GM12874 (cell line): ENCODE results near the gene KCNE1.
A peak's percentile ranks its signal among the peaks of the same experiment; 100 is the strongest.

Experiments
- CTCF ChIP-seq: IDR thresholded peaks from 2 replicates; pipeline ENCODE4 v1.5.1; 2011; ENCODE audit warnings: low read depth, mild to moderate bottlenecking, control low read depth, low read length, moderate library complexity; ENCODE audit not compliant: insufficient read depth

The KCNE1 gene

DNA sequence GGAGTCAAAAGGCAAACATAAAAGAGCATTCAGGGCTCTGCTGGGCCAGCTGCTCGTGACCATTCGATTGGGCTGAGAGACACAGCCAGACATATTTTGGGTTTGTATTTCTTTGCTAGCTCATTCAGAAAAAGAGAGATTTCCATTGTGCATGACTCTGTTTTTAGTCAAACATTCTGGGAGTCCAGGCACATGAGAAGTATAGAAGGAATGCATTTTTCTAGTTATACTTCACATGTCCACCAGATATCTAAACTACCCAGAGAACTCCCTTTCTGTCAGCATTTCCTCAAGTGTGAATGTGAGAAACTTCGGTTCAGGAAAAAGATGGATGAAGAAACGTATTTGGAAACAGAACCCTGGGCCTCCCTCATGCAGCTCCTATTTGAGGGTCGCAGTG, 6.3 kb upstream of the KCNE1 start:
- no peak for TF ChIP-seq CTCF

DNA sequence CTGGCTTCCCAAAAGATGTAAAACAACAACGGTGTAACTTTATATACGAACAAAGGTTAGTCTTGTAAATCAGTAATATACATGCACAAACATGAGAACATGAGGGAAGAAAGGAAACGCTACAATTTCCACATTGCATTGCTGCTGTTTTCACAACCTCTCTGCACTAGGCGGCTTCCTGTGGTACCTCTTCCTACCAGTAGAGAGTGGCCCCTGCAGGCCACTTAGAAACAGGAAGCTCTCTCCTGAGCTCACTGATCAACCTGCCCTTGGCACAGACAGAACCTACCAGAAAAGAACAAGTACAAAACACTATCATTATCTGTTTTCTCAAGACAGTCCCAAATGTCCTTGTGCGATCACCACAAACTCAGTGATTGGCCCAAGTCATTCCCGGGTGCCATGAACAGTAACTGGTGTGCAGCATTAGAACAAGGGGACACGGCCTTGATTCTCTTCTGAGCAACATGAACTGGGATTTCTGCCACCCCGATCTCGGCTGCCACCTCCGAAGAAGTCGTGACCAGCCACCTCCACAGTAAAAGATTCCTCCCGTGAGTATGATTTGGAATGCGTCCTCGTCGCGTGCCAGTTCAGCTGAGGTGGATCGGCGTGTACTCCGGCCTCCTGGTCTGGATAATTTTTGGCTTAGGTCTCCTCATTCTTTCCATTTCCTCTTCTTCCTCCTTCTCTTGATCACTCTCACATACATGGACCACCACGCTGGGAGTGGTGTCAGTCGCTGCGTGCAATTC, 5.7 kb upstream of the KCNE1 start:
- TF ChIP-seq CTCF: 0 out of 2 replicates have a peak, but pooled peaks have one; percentile 20

GRCh38 chr21:34517039-34517438, 5.0 kb upstream of the KCNE1 start:
- TF ChIP-seq CTCF: no peak

- no peak for TF ChIP-seq CTCF
Observed at GRCh38 chr21:34514576-34515115, 2.6 kb upstream of the KCNE1 start.

DNA sequence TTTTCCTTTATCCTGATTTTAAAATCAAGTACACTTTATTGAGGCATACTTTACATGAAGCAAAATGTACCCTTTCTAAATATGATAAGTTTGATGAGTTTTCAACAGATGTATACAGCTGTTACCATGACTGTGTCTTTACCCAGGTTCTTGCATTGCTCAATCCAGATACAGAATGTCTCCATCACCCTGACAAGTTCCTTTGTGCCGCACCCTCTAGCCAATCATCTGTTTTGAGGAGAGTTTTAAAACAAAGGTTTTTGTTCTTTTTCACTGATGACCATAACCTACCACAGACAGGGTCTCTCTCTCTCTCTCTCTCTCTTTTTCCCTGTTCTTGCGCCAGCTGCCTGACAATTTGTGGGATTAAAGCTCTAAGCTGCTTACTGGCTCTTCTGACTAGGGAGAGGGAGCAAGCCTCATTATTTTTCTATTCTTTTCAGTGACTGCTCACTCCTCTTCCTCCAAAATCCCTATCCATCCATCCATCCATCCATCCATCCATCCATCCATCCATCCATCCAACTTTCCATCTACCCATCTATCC, 1.2 kb upstream of the KCNE1 start:
- TF ChIP-seq CTCF: no peak

DNA sequence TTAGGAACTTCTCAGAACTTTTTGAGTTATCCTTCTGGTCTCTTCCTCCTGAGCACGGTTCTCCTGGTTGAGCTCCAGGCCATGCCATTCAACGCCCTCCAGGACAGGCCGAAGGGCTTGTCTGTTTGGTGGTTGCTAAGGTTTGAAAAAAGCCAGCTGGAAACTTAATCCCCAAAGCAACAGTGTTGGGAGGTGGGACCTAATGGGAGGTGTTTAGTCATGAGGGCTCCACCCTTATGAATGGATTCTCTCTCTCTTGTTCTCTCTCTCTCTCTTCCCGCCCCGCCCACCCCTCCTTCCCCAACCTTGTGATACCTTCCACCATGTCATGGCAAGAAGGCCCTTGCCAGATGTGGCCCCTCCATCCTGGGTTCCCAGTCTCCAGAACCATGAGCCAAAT, 829 bp downstream of the KCNE1 start:
- no peak for TF ChIP-seq CTCF

- peak; percentile 91 for TF ChIP-seq CTCF
Observed at GRCh38 chr21:34510148-34511142, 1.6 kb downstream of the KCNE1 start.
